NCI-H2029 treated with DMSO at 0.1 percent for 48 hours (cell line): ENCODE data around the gene OR4X2.
"Not testable (repeated sequence)": the region's sequence is repeated elsewhere in the genome, so short reads cannot be mapped to it uniquely, and the experiment has no call there.

Source experiments
- DNase-seq: peaks from one replicate; lab custom pipeline; 2025; lab: John Stamatoyannopoulos, UW

The OR4X2 gene

GRCh38 chr11:48244804-48245203 lies at the start of gene OR4X2:
TSS of gene OR4X2 (plus strand) at chr11:48245104. CDS start at chr11:48245104, 0 bp downstream.
- DNase-seq: no peak

- DNase-seq: no peak
These were observed 37.0 kb upstream of the OR4X2 start for GRCh38 chr11:48207881-48208280.

- no peak for DNase-seq
These were observed 34.9 kb upstream of the OR4X2 start for GRCh38 chr11:48210052-48210451.

- no peak for DNase-seq
These were observed 28.4 kb upstream of the OR4X2 start, which contains the start of gene OR4B1 for GRCh38 chr11:48216510-48216909. TSS of gene OR4B1 (plus strand) at chr11:48216810. CDS start at chr11:48216810, 0 bp downstream.

GRCh38 chr11:48228761-48229160 lies 16.1 kb upstream of the OR4X2 start:
- no peak for DNase-seq

GRCh38 chr11:48230057-48230456 lies 14.8 kb upstream of the OR4X2 start:
- DNase-seq: not testable (repeated sequence)

GRCh38 chr11:48237727-48238126 lies 7.2 kb upstream of the OR4X2 start:
- no peak for DNase-seq

- no peak for DNase-seq
These were observed 2.4 kb upstream of the OR4X2 start for GRCh38 chr11:48242501-48242900.

GRCh38 chr11:48248902-48249301 lies 4.0 kb downstream of the OR4X2 start:
- DNase-seq: no peak

GRCh38 chr11:48261600-48261999 lies 16.7 kb downstream of the OR4X2 start:
- DNase-seq: no peak

- DNase-seq: no peak
These were observed 18.6 kb downstream of the OR4X2 start, which contains the start of gene OR4X1 for GRCh38 chr11:48263423-48263911. TSS of gene OR4X1 (plus strand) at chr11:48263861. CDS start at chr11:48263861, 0 bp downstream.

GRCh38 chr11:48270621-48271020 lies 25.7 kb downstream of the OR4X2 start:
- DNase-seq: no peak

- DNase-seq: no peak
These were observed 27.7 kb downstream of the OR4X2 start for GRCh38 chr11:48272606-48273005.
